NCI-H2081 treated with DMSO at 0.1 percent for 48 hours (cell line): ENCODE data around the gene DOCK1.
"Not testable (repeated sequence)": the region's sequence is repeated elsewhere in the genome, so short reads cannot be mapped to it uniquely, and the experiment has no call there.

ENCODE experiments used
- DNase-seq: peaks from one replicate; lab custom pipeline; 2025; lab: John Stamatoyannopoulos, UW

The DOCK1 gene

DNA sequence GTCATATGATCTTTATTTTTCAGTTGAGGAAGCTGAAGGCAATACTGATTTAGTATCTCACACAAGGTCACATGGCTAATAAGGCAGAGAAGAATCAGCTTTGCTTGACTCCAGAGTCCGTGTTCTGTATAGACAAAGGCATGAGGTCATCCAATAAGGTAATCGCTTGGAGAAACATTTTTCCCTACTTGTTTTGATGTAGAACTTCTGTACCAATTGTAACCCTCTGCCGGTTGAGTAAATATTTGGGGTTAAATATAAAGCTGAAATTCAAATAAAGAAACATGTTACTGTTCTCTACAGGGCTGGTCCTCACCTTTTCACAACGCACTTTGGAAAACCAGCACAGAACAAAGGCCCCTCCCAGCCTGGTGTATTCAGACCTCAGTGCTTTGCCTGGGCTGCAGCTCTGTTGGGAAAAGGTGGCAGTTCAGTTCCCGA, 374.1 kb downstream of the DOCK1 start:
- DNase-seq: peak; percentile 9

DNA sequence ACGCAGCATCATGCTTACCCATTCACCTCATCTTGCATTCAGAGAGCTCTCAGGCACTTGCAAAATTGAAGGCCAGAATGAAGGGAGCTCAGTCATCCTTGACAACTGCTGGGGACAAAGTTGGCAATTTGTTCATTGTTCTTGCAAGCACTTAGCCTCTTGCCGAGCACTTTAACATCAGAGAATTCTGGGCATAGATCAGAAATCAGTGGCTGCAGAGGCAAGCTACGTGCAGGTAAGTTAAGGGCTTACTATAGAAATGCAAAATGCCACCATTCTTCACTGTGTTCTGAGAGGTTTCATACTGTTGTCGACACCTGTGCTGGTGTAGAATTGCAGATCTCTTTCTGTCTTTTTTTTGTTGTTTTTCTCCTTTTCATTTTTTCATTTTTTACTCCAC, 375.2 kb downstream of the DOCK1 start:
- no peak for DNase-seq

DNA sequence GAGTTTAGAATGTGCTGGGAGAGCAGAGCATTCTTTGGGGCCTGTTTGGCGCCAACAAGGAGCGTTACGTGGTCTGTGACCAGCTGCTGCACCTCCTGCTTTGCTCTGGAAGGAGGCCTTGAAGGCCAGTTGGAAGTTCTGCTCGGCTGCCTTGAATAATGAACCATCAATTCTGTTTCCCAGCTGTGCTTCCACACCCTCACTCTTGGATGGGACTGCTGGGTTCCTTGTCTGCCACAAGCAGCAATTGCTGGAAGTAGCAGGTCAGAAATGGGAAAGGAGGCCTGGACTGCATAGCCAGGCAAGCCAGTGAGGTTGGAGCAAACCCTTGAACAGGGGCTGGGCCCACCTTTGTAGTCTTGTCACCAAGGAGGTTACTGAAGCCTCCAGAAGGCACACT, 377.8 kb downstream of the DOCK1 start:
- DNase-seq: no peak

DNA sequence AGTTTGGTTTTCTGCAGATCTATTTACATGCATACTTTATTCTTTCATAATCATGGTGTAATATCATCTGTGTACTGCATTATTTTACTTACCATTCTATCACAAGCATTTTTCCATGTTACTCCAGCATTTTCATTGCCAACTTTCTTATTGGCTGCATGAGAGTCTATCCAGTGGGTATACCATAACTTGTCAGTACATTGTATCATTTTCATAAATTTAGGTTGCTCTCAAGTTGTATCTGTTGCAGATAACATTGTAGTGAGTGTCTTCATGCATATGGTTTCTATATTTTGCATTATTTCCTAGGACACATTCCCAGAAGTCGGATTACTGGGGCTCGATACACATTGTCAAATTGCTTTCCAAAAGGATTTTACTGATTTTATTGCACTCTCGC, 378.3 kb downstream of the DOCK1 start:
- no peak for DNase-seq

DNA sequence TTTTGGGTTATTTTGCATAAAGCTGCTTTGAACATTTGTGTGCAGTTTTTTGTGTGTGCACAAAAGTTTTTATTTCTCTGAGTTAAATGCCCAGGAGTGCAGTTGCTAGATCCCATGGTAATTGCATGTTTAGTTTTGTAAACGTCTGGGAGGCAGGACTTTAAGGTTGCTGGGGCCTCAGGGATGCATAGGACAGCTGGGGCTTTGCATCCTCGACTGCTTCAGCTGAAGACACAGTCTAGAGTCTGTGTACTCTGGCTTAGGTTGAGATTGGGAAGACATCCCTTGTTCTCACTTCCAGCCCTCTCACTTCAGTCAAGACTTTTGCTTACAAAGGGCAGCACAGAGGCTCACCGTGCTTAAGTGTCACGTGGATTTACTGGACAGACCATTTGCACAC, 385.6 kb downstream of the DOCK1 start:
- DNase-seq: no peak

DNA sequence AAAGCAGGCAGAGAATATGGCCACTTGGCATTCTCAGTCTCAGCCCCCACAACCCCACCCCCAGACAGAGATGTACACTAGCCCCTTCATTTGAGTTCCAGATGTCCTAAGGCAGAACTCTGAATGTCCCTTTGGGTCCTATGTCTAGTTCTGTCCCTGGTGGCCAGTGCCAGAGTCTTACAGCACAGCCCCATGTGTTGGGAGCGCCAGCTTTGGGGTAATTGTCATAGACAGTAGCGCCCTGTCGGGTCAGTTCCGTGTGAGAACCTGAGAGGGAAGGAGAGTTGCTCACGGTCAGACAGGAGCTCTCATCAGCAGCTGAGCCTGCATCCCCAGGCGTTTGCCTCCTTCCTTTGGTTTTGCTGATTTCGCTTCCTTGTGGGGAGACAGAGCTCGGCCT, 386.1 kb downstream of the DOCK1 start:
- DNase-seq: no peak

DNA sequence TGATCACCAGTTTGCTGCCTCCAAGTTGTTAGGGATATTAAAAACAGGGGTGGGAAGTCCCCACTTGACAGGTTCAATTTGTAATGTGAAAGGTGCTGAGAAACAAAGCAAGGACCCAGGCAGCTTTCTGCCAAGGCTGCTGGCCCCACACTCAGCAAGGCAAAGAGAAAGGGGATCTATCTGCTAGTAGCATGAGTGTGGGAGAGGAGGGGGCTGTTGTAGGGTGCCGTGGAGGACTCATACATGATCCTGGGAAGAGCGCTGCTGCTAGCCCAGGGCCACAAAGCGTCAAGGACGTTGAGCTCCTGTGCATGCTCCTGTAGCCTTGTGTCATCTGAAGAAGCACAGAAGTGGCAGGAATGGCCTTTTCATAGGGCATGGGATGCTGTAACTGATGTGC, 387.7 kb downstream of the DOCK1 start:
- DNase-seq: no peak

DNA sequence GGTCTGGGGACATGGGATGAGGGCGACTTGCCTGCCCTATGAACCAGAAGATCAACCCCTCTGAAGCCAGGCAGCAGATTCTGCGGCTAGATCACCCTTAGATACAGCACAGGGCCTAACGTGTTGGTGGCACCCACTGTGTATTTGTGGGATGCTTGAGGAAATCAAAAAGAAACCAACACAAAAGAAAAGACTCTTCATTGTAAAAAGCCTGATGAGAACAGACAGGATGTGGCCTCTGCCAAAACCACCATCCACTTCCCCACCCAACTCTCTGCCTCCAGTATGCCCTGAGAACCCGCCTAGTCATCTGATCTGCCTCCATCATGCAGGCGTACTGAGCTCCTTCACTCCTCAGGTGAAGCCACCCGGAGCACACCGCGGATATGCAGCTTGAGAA, 388.4 kb downstream of the DOCK1 start:
- no peak for DNase-seq

DNA sequence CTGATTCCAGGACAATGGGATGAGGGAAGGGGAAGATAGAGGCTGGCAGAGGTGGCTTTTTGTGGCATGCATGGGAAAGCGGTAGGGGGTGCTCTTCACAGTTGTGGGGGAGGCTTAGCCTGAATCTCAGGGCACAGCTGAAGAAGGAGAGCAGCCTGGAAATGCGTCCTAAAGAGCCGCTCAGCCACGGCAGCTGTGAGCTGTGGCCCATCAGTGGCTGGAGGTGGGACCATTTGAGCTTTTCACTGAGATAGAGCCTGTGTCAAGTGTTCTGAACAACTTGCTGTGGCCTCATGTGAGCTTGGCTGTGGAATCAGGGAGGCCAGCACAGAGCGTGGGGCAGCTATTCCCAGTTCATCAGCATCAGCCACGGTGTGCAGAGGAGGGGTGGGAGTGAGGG, 391.5 kb downstream of the DOCK1 start:
- DNase-seq: no peak

DNA sequence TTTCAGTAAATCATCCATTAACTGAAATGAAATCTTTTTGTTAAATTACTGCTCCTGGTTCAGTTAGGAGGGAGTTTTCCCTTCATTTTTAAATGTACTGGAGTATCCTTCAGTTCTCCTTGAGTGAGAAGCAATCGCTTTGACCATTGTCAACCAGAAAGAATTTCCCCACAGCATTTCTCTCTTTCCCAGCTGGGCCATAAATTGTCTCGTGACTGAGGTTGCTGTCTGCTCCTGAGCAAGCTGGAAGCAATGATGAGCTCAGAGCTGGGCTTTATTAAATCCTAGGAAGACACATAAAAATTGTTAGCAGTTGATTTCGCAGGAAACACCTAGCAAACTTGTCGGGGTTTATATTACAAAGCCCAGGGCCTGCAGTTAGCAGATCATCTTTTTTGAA, 393.2 kb downstream of the DOCK1 start:
- no peak for DNase-seq

DNA sequence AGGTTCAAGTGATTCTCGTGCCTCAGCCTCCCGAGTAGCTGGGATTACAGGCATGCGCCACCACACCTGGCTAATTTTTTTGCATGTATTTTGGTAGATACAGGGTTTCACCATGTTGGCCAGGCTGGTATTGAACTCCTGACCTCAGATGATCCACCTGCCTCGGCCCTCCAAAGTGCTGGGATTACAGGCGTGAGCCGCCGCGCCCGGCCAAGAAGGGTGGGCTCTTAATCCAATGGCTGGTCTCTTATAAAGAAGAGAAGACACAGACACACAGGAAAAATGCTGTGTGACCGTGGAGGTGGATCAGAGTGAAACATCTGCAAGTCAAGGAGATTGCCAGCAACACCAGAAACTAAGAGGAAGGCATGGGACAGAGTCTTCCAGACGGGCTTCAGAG, 394.0 kb downstream of the DOCK1 start:
- not testable (repeated sequence) for DNase-seq

DNA sequence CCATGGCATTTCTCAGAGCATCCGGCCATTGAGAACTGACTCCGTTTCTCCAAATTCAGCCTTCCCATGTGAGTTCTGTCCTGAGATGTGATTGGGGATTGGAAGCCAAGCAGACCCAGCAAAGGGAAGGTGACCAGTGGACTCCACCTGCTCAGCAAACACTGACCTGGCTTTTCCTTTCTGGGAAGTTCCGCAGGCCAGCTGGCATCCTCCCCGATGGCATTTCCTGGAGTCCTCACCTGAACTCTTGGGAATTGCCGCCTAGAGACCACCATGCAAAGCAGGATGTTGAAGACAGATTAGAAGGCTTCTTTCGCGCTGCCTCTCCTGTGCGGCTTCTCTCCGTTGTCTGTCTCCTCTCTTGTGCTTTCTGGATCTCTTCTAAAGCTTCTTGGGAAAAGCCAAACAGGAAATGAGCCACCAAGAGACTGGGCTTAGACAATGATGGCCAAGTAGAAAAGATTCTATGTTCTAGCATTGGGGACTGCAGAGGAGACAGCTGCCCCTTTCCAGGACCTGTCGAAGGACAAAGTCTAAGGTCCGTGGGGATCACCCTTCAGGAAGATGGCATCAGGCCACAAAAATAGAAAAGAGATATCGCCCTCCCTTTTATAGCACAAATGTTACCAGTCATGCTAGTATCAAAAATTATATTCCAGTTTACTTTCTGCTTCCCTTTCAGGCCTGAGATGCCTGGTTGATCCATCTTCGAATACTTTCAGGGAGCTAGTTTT, 394.9 kb downstream of the DOCK1 start:
- DNase-seq: no peak

DNA sequence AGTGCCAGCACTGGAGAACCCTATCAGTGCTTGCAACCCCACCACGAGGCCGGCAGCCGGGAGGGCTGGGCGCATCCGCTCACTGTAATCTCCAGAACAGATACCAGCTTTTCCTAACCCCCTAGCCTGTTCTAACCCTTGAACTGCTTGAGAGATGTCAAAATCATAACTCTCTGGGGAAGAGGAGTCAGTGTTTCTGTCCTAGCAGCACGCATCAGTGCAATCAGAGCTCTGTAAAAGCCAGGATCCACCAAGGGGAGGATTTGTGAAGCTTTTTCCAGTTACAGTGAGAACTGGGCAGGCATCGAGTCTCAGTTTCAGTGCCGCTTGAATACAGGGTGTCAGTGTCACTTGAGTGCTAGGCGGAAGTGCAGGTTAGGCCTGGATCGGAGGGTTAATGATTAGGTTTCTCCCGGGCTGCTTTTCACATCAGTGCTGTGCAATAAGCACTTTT, 395.7 kb downstream of the DOCK1 start:
- no peak for DNase-seq

DNA sequence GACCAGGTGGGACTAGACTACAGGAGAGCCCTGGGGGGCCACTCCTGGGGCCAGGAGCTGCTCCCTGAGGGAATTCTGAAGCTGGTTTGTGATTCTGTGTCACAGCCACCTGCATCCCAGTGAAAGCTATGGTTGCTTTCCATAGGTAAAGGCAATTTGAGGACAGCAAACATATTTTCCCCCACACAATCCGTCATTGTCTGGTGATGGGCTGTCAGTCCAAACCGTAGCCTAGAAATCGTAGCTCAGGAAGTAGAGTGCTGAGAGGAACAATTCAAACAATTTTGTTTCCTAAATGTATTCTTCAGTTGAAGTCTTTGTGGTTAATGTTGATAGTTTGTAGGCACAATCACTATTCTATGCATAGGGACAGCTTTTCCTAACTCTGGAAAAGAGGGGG, 397.1 kb downstream of the DOCK1 start:
- DNase-seq: no peak

DNA sequence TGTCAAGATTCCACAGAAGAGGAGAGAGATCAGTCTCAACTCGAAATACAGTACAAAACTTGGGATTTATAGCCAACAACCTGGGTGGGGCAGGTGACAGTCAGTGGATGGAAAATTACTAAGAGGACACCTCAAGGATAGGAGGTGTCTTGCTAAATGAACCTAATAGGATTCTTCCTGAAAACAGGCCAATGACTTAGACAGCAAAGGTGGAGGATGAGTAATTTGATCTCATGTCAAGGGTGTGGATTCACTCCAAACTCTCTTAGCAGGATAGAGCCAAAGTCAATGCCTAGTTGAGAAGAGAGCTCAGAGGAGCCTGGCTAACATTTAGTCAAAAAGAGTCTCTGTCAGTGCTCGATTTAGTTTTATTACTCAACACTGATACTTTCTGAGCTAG, 397.9 kb downstream of the DOCK1 start:
- DNase-seq: no peak

DNA sequence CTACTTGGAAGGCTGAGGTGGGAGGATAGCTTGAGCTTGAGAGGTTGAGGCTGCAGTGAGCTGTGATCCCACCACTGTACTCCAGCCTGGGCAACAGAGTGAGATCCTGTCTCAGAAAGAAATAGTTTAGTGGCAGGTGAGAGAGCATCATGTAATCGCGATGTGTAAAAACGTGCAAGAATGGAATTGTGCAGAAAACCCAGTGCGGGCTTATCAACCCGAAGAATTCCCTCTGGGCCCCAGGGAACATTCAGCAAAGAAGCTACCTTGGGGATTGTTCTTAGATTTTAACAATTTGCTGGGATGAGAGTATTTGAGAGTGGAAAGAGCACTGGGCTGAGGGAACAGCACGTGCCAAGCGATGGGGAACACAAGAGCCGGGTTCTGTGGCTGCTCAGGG, 398.5 kb downstream of the DOCK1 start:
- no peak for DNase-seq

DNA sequence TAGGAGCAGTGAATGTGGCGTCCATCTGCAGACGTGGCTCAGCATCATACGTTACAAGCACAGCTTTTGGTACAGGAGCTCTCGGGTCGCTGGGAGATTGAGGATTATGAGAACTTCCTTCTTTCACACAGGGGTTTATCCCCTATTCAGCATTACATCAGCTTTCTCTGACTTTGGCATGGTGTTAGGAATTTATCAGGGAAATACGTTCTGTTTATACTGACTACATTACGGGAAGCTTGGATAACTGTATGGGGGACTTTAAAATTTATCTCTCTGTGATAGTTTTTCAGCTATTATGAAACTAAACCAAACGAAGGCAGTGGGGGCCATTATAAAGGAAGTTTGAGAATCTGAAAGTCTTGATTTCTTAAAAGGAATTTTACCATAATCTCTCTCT, 401.3 kb downstream of the DOCK1 start:
- no peak for DNase-seq

DNA sequence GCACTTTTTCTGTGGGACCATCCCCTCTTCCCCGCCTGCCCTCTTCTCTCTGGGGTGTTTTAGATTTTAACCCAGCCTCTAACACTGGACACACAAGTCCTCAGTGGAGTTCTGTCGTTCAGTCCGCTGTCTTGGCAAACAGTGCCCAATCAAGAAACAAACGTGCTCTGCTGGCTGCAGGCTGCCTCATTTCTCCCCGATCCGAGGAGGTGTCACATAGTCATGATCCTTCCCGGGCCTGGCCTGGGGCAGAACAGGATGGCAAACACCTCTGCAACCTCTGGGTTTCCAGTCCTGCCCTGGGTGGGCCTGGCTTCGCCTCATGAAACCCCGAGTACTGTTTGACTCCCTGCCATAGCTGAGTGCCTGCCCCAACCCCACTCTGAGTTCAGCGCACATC, 402.1 kb downstream of the DOCK1 start:
- DNase-seq: no peak

DNA sequence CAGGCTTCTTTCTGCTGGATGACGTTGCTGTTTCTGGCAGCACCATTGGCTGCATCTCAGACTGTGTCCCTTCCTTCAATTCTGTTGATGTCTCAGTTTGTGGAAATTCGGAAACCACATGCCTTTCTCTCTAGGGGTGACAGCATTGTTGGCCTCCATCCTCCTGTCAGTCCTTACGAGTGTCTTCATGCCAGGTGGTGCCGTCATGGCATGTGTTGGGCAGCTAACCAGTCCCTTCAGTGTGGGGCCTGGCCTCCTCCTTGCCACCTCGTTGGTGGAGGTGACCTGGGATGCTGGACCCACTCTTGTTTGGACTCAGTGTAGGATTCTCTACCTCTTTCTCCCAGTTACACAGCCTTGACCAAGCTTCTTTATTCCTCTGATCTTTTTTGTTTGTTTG, 402.8 kb downstream of the DOCK1 start:
- no peak for DNase-seq

DNA sequence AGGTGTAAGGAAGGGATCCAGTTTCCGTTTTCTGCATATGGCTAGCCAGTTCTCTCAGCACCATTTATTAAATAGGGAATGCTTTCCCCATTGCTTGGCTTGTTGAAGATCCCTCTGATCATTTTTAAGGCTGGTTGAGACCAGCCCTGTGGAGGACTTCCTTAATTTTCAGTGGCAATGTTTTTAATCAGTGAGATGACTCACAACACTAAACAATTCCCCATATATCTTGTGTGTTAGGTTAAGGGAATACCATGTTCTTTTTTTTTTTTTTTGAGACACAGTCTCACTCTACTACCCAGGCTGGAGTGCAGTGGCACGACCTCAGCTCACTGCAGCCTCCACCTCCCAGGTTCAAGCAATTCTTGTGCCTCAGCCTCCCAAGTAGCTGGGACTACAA, 404.4 kb downstream of the DOCK1 start:
- DNase-seq: not testable (repeated sequence)

DNA sequence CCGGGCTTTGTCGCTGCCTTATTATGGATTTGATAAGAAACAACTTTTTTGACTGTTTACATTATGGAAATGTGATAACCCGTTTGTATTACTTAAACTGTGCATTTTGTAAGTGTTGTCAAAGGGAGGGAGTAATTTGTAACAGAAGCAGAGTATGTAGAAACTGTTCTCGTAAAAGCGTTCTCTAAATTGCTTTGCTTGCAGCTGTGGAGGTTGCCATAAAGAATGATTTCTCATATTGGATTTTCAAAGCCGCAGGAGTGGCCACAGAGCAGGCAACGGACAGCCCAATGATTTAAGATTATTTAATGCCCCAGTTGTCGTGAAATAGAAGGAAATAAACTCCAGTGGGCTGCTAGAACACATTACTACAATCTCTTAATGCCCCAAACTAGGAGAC, 405.2 kb downstream of the DOCK1 start:
- no peak for DNase-seq

DNA sequence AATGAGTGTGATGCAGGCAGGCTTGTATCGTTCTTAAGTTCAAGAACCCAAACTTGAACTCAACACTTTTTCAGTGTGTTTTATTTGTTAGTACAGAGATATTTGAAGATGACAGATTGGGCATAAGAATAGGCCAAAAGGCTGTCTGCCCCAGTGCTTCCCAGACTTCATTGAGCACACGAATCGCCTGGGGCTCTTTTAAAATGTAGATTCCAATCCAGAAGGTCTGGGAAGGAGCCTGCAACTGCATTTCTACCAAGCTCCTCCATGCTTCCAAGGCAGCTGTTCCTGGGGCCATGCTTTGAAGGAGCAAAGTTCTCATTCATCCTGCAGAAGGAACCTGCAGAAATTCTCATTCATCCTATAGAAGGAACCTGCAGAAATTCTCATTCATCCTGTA, 405.7 kb downstream of the DOCK1 start:
- no peak for DNase-seq

DNA sequence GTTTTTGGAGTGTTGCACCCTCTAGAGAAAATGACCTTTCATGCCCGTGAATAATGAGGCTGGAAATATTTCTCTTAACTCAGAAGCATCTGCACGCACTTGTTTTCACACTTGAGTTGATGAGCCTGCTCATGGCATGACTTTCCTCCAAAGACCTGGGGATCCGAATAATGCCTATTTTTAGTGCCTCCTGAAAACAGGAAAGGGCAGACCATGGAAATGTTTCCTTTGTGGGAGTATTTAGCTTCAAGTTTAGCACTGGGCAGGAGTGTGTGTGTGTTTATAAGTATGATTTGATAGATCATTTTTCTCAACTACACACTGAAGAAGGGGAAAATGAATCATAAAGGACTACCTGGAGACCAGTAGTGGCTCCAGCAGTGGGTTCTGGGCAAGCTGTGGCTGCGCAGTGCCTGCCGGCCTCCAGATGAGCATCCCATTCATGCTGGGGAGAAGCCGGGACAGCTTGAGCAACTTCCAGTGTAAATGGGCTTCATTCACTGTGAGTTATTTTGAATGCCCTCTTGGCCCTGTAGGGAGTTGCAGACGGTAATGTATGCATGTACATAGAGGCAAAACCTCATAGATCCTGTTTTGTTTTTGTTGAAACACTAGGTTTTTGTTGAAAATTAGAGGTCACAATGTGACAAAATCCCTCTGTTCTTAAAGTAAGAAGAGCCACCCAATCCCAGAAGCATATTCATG, 408.9 kb downstream of the DOCK1 start:
- DNase-seq: no peak

DNA sequence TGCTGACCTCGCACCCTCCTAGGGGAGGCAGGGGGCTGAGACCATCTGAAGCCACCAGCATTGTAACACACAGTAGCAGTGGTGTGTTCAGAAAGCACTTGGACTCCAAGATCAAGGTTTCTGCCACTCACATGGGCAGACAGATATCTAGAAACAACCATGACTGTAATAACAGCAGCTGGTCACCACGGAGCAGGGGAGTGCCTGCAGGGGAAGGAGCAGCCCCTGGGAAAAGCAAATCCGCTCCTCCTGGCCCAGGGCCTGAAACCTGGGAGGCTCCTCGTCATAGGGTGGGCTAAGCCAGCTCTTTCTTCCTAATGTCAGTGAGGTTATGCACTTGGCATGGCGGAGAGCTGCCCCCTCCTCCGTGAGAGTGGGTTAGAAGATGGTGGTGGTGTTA, 409.6 kb downstream of the DOCK1 start:
- DNase-seq: no peak
